MM.1S (cell line): ENCODE measurements around the gene FUT4.
"Not testable (repeated sequence)": the region's sequence is repeated elsewhere in the genome, so short reads cannot be mapped to it uniquely, and the experiment has no call there.

ENCODE experiments used
- DNase-seq: peaks from one replicate; pipeline ENCODE4 v3.0.0-alpha.2; 2015
- H2AFZ ChIP-seq: fragments of 300-600 bp; sonication (generic); 2 replicates; pipeline ENCODE4 v1.6.0; 2016; ENCODE audit warnings: antibody characterized with exemption, low read length
- H3F3A ChIP-seq: fragments of 300-600 bp; sonication (generic); 2 replicates; pipeline ENCODE4 v1.6.1; 2016; ENCODE audit warnings: mild to moderate bottlenecking, antibody characterized with exemption, low read length, moderate library complexity, mixed read lengths; ENCODE audit not compliant: insufficient read depth
- H3K27ac ChIP-seq: fragments of 300-600 bp; sonication (generic); 2 replicates; pipeline ENCODE4 v1.5.1; 2016; ENCODE audit warnings: mild to moderate bottlenecking, low read length
- H3K27me3 ChIP-seq: fragments of 300-600 bp; sonication (generic); replicated peaks from 2 replicates; pipeline ENCODE4 v1.6.0; 2016; ENCODE audit warnings: low read length; ENCODE audit not compliant: insufficient read depth
- H3K36me3 ChIP-seq: fragments of 300-600 bp; sonication (generic); replicated peaks from 2 replicates; pipeline ENCODE4 v1.6.1; 2016; ENCODE audit warnings: mild to moderate bottlenecking, low read length, mixed read lengths; ENCODE audit not compliant: insufficient read depth
- H3K4me1 ChIP-seq: fragments of 300-600 bp; sonication (generic); 2 replicates; pipeline ENCODE4 v1.6.1; 2016; ENCODE audit warnings: low read length, mixed read lengths
- H3K4me2 ChIP-seq: fragments of 300-600 bp; sonication (generic); 2 replicates; pipeline ENCODE4 v1.6.0; 2016; ENCODE audit warnings: low read depth, low read length
- H3K4me3 ChIP-seq: fragments of 300-600 bp; sonication (generic); 2 replicates; pipeline ENCODE4 v1.5.1; 2016; ENCODE audit warnings: low read length, mixed read lengths
- H3K79me2 ChIP-seq: fragments of 300-600 bp; sonication (generic); 2 replicates; pipeline ENCODE4 v1.6.1; 2016; ENCODE audit warnings: mixed run types, low read length, mixed read lengths
- H3K9ac ChIP-seq: fragments of 300-600 bp; sonication (generic); 2 replicates; pipeline ENCODE4 v1.6.1; 2016; ENCODE audit warnings: low read length, mixed read lengths
- H3K9me2 ChIP-seq: fragments of 300-600 bp; sonication (generic); replicated peaks from 2 replicates; pipeline ENCODE4 v1.6.1; 2016; ENCODE audit warnings: mild to moderate bottlenecking, low read length, mixed read lengths; ENCODE audit not compliant: insufficient read depth
- H3K9me3 ChIP-seq: fragments of 300-600 bp; sonication (generic); replicated peaks from 2 replicates; pipeline ENCODE4 v1.6.1; 2016; ENCODE audit warnings: mild to moderate bottlenecking, low read length, mixed read lengths; ENCODE audit not compliant: insufficient read depth
- H4K20me1 ChIP-seq: fragments of 300-600 bp; sonication (generic); 2 replicates; pipeline ENCODE4 v1.6.1; 2016; ENCODE audit warnings: mild to moderate bottlenecking, low read length, moderate library complexity, mixed read lengths; ENCODE audit not compliant: insufficient read depth
- EZH2 ChIP-seq: fragments of 300-600 bp; sonication (generic); optimal IDR thresholded peaks from 2 replicates; pipeline ENCODE3; 2017; ENCODE audit warnings: low read depth, mild to moderate bottlenecking, antibody characterized with exemption, low read length, mixed read lengths
- EZH2phosphoT487 ChIP-seq: fragments of 300-600 bp; sonication (generic); IDR thresholded peaks from 2 replicates; pipeline ENCODE4 v1.6.1; 2018; ENCODE audit warnings: antibody characterized with exemption, low read length
- TF ChIP-seq, protein P1 (sequence below): fragments of 300-600 bp; sonication (generic); IDR thresholded peaks from 2 replicates; pipeline ENCODE4 v1.5.1; 2016; ENCODE audit warnings: antibody characterized with exemption, low read length, mixed read lengths

Gene FUT4

GRCh38 chr11:94550513-94550912 is 6.8 kb downstream of the FUT4 start:
- Histone ChIP-seq H3K79me2 (no peaks in the 10 kb centered on the region), H3K4me2 (no peak overlapping the region), H3K4me1 (no peaks in the 10 kb centered on the region), H3K9me3 (no peaks in the 10 kb centered on the region), H2AFZ (no peak overlapping the region), H3K4me3 (no peak overlapping the region), H4K20me1 (no peaks in the 10 kb centered on the region), H3F3A (no peaks in the 10 kb centered on the region), H3K9me2 (no peaks in the 10 kb centered on the region), H3K9ac (no peak overlapping the region), H3K27ac (no peak overlapping the region), H3K27me3 (no peaks in the 10 kb centered on the region), H3K36me3 (no peaks in the 10 kb centered on the region)
- no peak for DNase-seq
- TF ChIP-seq EZH2 (no peak), EZH2phosphoT487 (no peak)
- TF ChIP-seq, protein P1, sequence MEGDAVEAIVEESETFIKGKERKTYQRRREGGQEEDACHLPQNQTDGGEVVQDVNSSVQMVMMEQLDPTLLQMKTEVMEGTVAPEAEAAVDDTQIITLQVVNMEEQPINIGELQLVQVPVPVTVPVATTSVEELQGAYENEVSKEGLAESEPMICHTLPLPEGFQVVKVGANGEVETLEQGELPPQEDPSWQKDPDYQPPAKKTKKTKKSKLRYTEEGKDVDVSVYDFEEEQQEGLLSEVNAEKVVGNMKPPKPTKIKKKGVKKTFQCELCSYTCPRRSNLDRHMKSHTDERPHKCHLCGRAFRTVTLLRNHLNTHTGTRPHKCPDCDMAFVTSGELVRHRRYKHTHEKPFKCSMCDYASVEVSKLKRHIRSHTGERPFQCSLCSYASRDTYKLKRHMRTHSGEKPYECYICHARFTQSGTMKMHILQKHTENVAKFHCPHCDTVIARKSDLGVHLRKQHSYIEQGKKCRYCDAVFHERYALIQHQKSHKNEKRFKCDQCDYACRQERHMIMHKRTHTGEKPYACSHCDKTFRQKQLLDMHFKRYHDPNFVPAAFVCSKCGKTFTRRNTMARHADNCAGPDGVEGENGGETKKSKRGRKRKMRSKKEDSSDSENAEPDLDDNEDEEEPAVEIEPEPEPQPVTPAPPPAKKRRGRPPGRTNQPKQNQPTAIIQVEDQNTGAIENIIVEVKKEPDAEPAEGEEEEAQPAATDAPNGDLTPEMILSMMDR = no peak

DNA sequence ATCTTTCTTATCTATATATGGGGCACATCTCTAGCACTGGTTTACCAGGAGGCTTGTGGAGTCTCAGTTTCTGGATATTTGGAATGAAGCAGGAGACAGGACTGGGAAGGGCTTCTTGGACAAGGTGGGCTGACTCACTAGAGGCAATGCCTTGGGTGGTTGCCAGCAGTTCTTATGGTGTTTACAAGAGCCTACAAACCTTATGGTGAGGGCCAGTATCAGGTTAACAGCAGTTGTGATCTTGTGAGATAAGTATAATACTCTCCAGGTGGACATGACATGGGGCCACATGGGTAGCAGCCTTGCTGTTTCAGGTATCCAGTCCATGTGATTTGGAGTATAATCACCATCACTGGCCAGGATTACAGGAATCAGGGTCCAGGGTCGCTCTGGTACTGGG is 10.2 kb downstream of the FUT4 start:
- Histone ChIP-seq H3K9ac (no peak overlapping the region), H3K9me2 (no peaks in the 10 kb centered on the region), H3K4me1 (no peaks in the 10 kb centered on the region), H3K9me3 (no peaks in the 10 kb centered on the region), H3F3A (no peaks in the 10 kb centered on the region), H2AFZ (no peak overlapping the region), H3K27me3 (no peaks in the 10 kb centered on the region), H3K36me3 (no peaks in the 10 kb centered on the region), H3K4me3 (no peak overlapping the region), H3K27ac (no peak overlapping the region), H3K4me2 (no peak overlapping the region), H3K79me2 (no peaks in the 10 kb centered on the region), H4K20me1 (no peaks in the 10 kb centered on the region)
- no peak for DNase-seq
- TF ChIP-seq EZH2 (no peak), EZH2phosphoT487 (no peak)
- TF ChIP-seq, protein P1 = no peak

DNA sequence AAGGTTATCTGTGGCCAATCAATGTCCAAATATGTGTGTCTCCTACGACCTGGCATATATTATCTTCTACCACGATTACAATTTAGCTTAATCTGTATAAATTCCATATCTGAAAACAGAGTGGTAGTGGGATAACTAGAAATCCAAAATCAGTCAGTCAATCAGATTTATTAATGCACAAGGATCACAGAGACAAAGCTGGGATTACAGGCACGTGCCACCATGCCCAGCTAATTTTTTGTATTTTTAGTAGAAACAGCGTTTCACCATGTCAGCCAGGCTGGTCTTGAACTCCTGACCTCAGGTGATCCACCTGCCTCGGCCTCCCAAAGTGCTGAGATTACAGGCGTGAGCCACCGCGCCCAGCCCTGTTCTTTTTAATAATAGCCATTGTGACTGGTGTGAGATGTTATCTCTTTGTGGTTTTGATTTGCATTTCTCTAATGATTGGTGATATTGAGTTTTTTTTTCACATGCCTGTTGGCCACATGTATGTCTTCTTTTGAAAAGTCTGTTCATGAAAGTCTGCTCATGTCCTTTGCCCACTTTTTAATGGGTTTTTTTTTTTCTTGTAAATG is 12.1 kb downstream of the FUT4 start:
- not testable (repeated sequence) for H3K4me2 ChIP-seq, H3F3A ChIP-seq, H3K9me2 ChIP-seq, H3K79me2 ChIP-seq, H3K4me3 ChIP-seq, H3K9ac ChIP-seq, H3K9me3 ChIP-seq, H3K4me1 ChIP-seq, DNase-seq, H2AFZ ChIP-seq, H3K36me3 ChIP-seq, H4K20me1 ChIP-seq, H3K27ac ChIP-seq, H3K27me3 ChIP-seq

- Histone ChIP-seq H3K27me3 (no peaks in the 10 kb centered on the region), H3K9me3 (no peaks in the 10 kb centered on the region), H4K20me1 (no peaks in the 10 kb centered on the region), H3K4me3 (no peak overlapping the region), H3K27ac (no peak overlapping the region), H3K9ac (no peak overlapping the region), H3K4me2 (no peak overlapping the region), H3K79me2 (no peaks in the 10 kb centered on the region), H3K36me3 (no peaks in the 10 kb centered on the region), H3K4me1 (no peaks in the 10 kb centered on the region), H3F3A (no peaks in the 10 kb centered on the region), H3K9me2 (no peaks in the 10 kb centered on the region), H2AFZ (no peak overlapping the region)
- TF ChIP-seq, protein P1 = no peak
- TF ChIP-seq EZH2 = no peak
- no peak for TF ChIP-seq EZH2phosphoT487
- no peak for DNase-seq
These were observed 13.7 kb downstream of the FUT4 start for GRCh38 chr11:94557421-94557820.
